ENCODE results near the gene PJA1. TPM values are rescaled to one million over a fixed set of nuclear protein-coding genes. Genes with fewer than 3 reads are reported as not detected.

The PJA1 gene
- total and polyA plus RNA-seq, 2 donors (not counting 3 experiments of a cell fraction or from before 2014, with no cell fraction given), result 8.2 to 16.1 TPM

GRCh38 chrX:69182818-69183380 is 17.6 kb upstream of the PJA1 start:
- FAIRE-seq, result no peak
- H3K27me3 ChIP-seq (ENCODE audit: control insufficient read depth in 2 of 2, insufficient read depth in 2 of 2, low read length in 2 of 2), result no peaks in the 10 kb centered on the region

More at GRCh38 chrX:69182818-69183380, 17.6 kb upstream of the PJA1 start:
- Histone ChIP-seq H3K79me2 (ENCODE audit: control insufficient read depth, insufficient read depth, low read length) (no peaks in the 10 kb centered on the region), H2AFZ (ENCODE audit: low read depth, low read length) (no peak overlapping the region), H3K36me3 (ENCODE audit: control insufficient read depth in 2 of 2, extremely low read depth in 1 of 2, insufficient read depth in 2 of 2, low read length in 2 of 2) (no peaks in the 10 kb centered on the region), H3K9me1 (replicated peaks; ENCODE audit: control insufficient read depth, extremely low read depth, insufficient read depth, low read length) (no peaks in the 10 kb centered on the region), H3K4me1 (ENCODE audit: control insufficient read depth, extremely low read depth, insufficient read depth, low read length) (no peaks in the 10 kb centered on the region), H3K27ac (ENCODE audit: insufficient read depth, low read depth, low read length) (no peak overlapping the region), H3K9ac (replicated peaks; ENCODE audit: extremely low read depth, insufficient read depth, low read length) (no peak overlapping the region), H3K4me2 (ENCODE audit: insufficient read depth, low read length) (no peak overlapping the region), H3K4me3 (replicated peaks in 1 of 3; ENCODE audit: insufficient read depth in 1 of 3, low read depth in 1 of 3, low read length in 3 of 3) (no peak overlapping the region), H3K9me3 (replicated peaks; ENCODE audit: control insufficient read depth, insufficient read depth, low read length) (no peaks in the 10 kb centered on the region), H4K20me1 (replicated peaks; ENCODE audit: control insufficient read depth, extremely low read depth, insufficient read depth, low read length) (no peaks in the 10 kb centered on the region)
- no peak for TF ChIP-seq MYC (IDR thresholded peaks at IDR 0.05; ENCODE audit: low read depth, low read length)
- no peak for TF ChIP-seq GATA2 (IDR thresholded peaks at IDR 0.05; ENCODE audit: insufficient read depth, insufficient read length, low read depth, low read length)
- TF ChIP-seq EZH2 (IDR thresholded peaks at IDR 0.05; ENCODE audit: borderline replicate concordance, low read depth, low read length, severe bottlenecking), result no peak
- TF ChIP-seq, protein P1, sequence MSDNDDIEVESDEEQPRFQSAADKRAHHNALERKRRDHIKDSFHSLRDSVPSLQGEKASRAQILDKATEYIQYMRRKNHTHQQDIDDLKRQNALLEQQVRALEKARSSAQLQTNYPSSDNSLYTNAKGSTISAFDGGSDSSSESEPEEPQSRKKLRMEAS (IDR thresholded peaks at IDR 0.05; ENCODE audit: insufficient read depth, insufficient read length), result no peak
- no peak for TF ChIP-seq JUN (IDR thresholded peaks at IDR 0.05; ENCODE audit: borderline replicate concordance, insufficient read depth, insufficient read length, low read depth)
- TF ChIP-seq, protein P2, sequence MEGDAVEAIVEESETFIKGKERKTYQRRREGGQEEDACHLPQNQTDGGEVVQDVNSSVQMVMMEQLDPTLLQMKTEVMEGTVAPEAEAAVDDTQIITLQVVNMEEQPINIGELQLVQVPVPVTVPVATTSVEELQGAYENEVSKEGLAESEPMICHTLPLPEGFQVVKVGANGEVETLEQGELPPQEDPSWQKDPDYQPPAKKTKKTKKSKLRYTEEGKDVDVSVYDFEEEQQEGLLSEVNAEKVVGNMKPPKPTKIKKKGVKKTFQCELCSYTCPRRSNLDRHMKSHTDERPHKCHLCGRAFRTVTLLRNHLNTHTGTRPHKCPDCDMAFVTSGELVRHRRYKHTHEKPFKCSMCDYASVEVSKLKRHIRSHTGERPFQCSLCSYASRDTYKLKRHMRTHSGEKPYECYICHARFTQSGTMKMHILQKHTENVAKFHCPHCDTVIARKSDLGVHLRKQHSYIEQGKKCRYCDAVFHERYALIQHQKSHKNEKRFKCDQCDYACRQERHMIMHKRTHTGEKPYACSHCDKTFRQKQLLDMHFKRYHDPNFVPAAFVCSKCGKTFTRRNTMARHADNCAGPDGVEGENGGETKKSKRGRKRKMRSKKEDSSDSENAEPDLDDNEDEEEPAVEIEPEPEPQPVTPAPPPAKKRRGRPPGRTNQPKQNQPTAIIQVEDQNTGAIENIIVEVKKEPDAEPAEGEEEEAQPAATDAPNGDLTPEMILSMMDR (IDR thresholded peaks at IDR 0.05; ENCODE audit: extremely low read depth in 1 of 2, insufficient read depth in 1 of 2, low read depth in 1 of 2, low read length in 2 of 2), result no peak
- TF ChIP-seq POLR2AphosphoS5 (IDR thresholded peaks at IDR 0.05; ENCODE audit: insufficient read depth, low read depth, low read length), result no peak
- TF ChIP-seq FOS (IDR thresholded peaks at IDR 0.05; ENCODE audit: borderline replicate concordance, insufficient read depth, low read length), result no peak
- TF ChIP-seq POLR2A (IDR thresholded peaks at IDR 0.05; ENCODE audit: low read depth, low read length), result no peak
- no peak for DNase-seq (ENCODE audit: low read depth, low spot score)
- CTCF ChIA-PET, result no interaction called here
- no TSS peak for BruUV-seq (replicated peaks)
- intact Hi-C loops (cut with micrococcal nuclease), result no loop called here
- POLR2A ChIA-PET, result no interaction called here
- dilution Hi-C loops (cut with MboI; ENCODE audit: extremely low pct_ligation_motif_present, low sequenced_read_pairs), result no loop called here
